SK-N-SH (cell line): Measurements from ENCODE around the gene PAPPA2. TPM values are rescaled to one million over a fixed set of nuclear protein-coding genes. Genes with fewer than 3 reads are reported as not detected.

Experiments used
- CTCF ChIA-PET: fragments of 300-600, 350-600 bp; formaldehyde crosslinking; extraction: SDS; loops from one replicate; lab custom pipeline; 2021; lab: Yijun Ruan, JAX
- POLR2A ChIA-PET: fragments of 350-600 bp; sonication (Branson Sonifier 250); formaldehyde crosslinking; extraction: SDS; loops from one replicate; lab custom pipeline; 2020; ENCODE audit warnings: antibody characterized with exemption, inconsistent platforms; lab: Yijun Ruan, JAX
- DNase-seq: peaks from one replicate; pipeline ENCODE4 v3.0.0; 2012
- H2AFZ ChIP-seq: fragments of 200-600 bp; sonication (generic); 2 replicates; pipeline ENCODE4 v1.8.1; 2016; ENCODE audit warnings: antibody characterized with exemption, mild to moderate bottlenecking, low read depth
- H3F3A ChIP-seq: fragments of 200-600 bp; sonication (generic); replicated peaks from 2 replicates; pipeline ENCODE3; 2016; ENCODE audit warnings: antibody characterized with exemption, mild to moderate bottlenecking; ENCODE audit not compliant: insufficient read depth
- H3K27ac ChIP-seq, 2 experiments: fragments of 200-500 bp in 1 of 2; fragments of 200-600 bp in 1 of 2; sonication (Bioruptor generic) in 1 of 2; sonication (generic), shearing (Covaris generic) in 1 of 2; 2 replicates each; pipeline versions ENCODE4 v1.5.1 to v1.6.1; 2014 to 2016; ENCODE audit warnings: low read depth in 2 of 2, inconsistent platforms in 1 of 2, low read length in 1 of 2, mild to moderate bottlenecking in 1 of 2, mixed read lengths in 1 of 2
- H3K27me3 ChIP-seq: fragments of 200-600 bp; sonication (generic), shearing (Covaris generic); 2 replicates; pipeline ENCODE4 v1.6.1; 2016; ENCODE audit warnings: mixed run types; ENCODE audit not compliant: insufficient read depth
- H3K36me3 ChIP-seq, 2 experiments: fragments of 200-500 bp in 1 of 2; fragments of 200-600 bp in 1 of 2; sonication (Bioruptor generic) in 1 of 2; sonication (generic) in 1 of 2; replicated peaks in 1 of 2; 2 replicates each; pipeline versions ENCODE3 to v1.5.1; 2014 to 2016; ENCODE audit warnings: low read length in 1 of 2, mild to moderate bottlenecking in 1 of 2; ENCODE audit not compliant: insufficient read depth in 2 of 2, control insufficient read depth in 1 of 2
- H3K4me1 ChIP-seq, 2 experiments: fragments of 200-500 bp in 1 of 2; fragments of 200-600 bp in 1 of 2; sonication (Bioruptor generic) in 1 of 2; sonication (generic), shearing (Covaris generic) in 1 of 2; 2 replicates each; pipeline versions ENCODE4 v1.5.1 to v1.6.1; 2014 to 2016; ENCODE audit warnings: low read depth in 1 of 2, low read length in 1 of 2, mixed run types in 1 of 2; ENCODE audit not compliant: insufficient read depth in 2 of 2, control insufficient read depth in 1 of 2
- H3K4me2 ChIP-seq: fragments of 200-600 bp; sonication (generic), shearing (Covaris generic); 2 replicates; pipeline ENCODE4 v1.6.1; 2017; ENCODE audit warnings: mixed run types
- H3K4me3 ChIP-seq, 2 experiments: fragments of 200-500 bp in 1 of 2; fragments of 200-600 bp in 1 of 2; sonication (Bioruptor generic) in 1 of 2; sonication (generic), shearing (Covaris generic) in 1 of 2; 2 replicates each; pipeline versions ENCODE4 v1.5.1 to v1.8.1; 2014 to 2016; ENCODE audit warnings: low read depth in 2 of 2, inconsistent platforms in 1 of 2, low read length in 1 of 2, mild to moderate bottlenecking in 1 of 2, mixed read lengths in 1 of 2, moderate library complexity in 1 of 2
- H3K79me2 ChIP-seq: fragments of 200-600 bp; sonication (generic); 2 replicates; pipeline ENCODE4 v1.8.1; 2017; ENCODE audit warnings: mild to moderate bottlenecking; ENCODE audit not compliant: insufficient read depth
- H3K9ac ChIP-seq: fragments of 200-600 bp; sonication (generic); 2 replicates; pipeline ENCODE4 v1.6.1; 2017; ENCODE audit warnings: mixed run types
- H3K9me2 ChIP-seq: fragments of 200-600 bp; sonication (generic); 2 replicates; pipeline ENCODE4 v1.6.1; 2017; ENCODE audit warnings: mixed run types
- H3K9me3 ChIP-seq: fragments of 200-600 bp; sonication (generic); 2 replicates; pipeline ENCODE4 v1.6.1; 2017; ENCODE audit warnings: mixed run types, mild to moderate bottlenecking, moderate library complexity
- H4K20me1 ChIP-seq: fragments of 200-600 bp; sonication (generic); 2 replicates; pipeline ENCODE4 v1.6.1; 2017; ENCODE audit warnings: mild to moderate bottlenecking, mixed run types; ENCODE audit not compliant: insufficient read depth
- ELF1 ChIP-seq: IDR thresholded peaks from 2 replicates; pipeline ENCODE4 v1.4.0; 2012
- EP300 ChIP-seq, 2 experiments: IDR thresholded peaks; 2 replicates each; pipeline versions ENCODE4 v1.4.0 to v1.6.1; 2012; ENCODE audit warnings: borderline replicate concordance in 1 of 2, low read depth in 1 of 2, low read length in 1 of 2
- FOXJ3 ChIP-seq: sonication (generic); formaldehyde crosslinking; IDR thresholded peaks from 2 replicates; pipeline ENCODE4 v1.5.1; 2020; ENCODE audit warnings: mild to moderate bottlenecking, missing genetic modification reagents
- GABPA ChIP-seq: IDR thresholded peaks from 2 replicates; pipeline ENCODE4 v1.4.0; 2012; ENCODE audit warnings: low read depth, mild to moderate bottlenecking
- GATA2 ChIP-seq: sonication (generic); formaldehyde crosslinking; IDR thresholded peaks from 2 replicates; pipeline ENCODE4 v1.5.0; 2020; ENCODE audit warnings: mild to moderate bottlenecking, missing genetic modification reagents
- JUND ChIP-seq: IDR thresholded peaks from 2 replicates; pipeline ENCODE4 v1.4.0; 2012
- MEF2A ChIP-seq: IDR thresholded peaks from 2 replicates; pipeline ENCODE4 v1.4.0; 2012; ENCODE audit warnings: low read depth, borderline replicate concordance
- MXI1 ChIP-seq: IDR thresholded peaks from 2 replicates; pipeline ENCODE4 v1.6.1; 2012; ENCODE audit warnings: mild to moderate bottlenecking, low read depth, low read length, improper control_type of control experiment
- NFIC ChIP-seq: IDR thresholded peaks from 2 replicates; pipeline ENCODE4 v1.4.0; 2012; ENCODE audit warnings: borderline replicate concordance
- RCOR1 ChIP-seq: fragments of 150-350 bp; IDR thresholded peaks from 2 replicates; pipeline ENCODE4 v1.6.1; 2017; ENCODE audit warnings: antibody characterized with exemption, low read length
- RXRA ChIP-seq: IDR thresholded peaks from 2 replicates; pipeline ENCODE4 v1.4.0; 2012; ENCODE audit warnings: low read depth, mild to moderate bottlenecking, borderline replicate concordance
- SMC3 ChIP-seq: IDR thresholded peaks from 2 replicates; pipeline ENCODE4 v1.6.1; 2012; ENCODE audit warnings: low read depth, low read length, improper control_type of control experiment
- TEAD4 ChIP-seq: IDR thresholded peaks from 2 replicates; pipeline ENCODE4 v1.4.0; 2012; ENCODE audit warnings: mild to moderate bottlenecking, borderline replicate concordance; ENCODE audit not compliant: insufficient read depth
- YY1 ChIP-seq: IDR thresholded peaks from 2 replicates; pipeline ENCODE4 v1.4.0; 2012; ENCODE audit warnings: low read depth, mild to moderate bottlenecking
- WGBS: methylation state at CpG from one replicate; pipeline ENCODE4 v1.1.6; 2017; ENCODE audit warnings: low lambda C conversion rate; 5-methylcytosine and 5-hydroxymethylcytosine counted together
- polyA plus RNA-seq, 3 experiments: library from polyadenylated mRNA; depleted of rRNA; stranded (reverse); fragments of >200 nt; gene quantifications; 2 replicates each; pipeline ENCODE4 v1.2.3, GENCODE V29; 2012
- TF ChIP-seq, protein P1 (sequence below): IDR thresholded peaks from 2 replicates; pipeline ENCODE4 v1.4.0; 2012; ENCODE audit warnings: low read depth, borderline replicate concordance
- TF ChIP-seq, protein P2 (sequence below): IDR thresholded peaks from 2 replicates; pipeline ENCODE4 v1.4.0; 2012; ENCODE audit warnings: low read depth, borderline replicate concordance
- TF ChIP-seq, protein P3 (sequence below): fragments of 150-350 bp; IDR thresholded peaks from 2 replicates; pipeline ENCODE4 v1.6.1; 2017; ENCODE audit warnings: antibody characterized with exemption, low read length, low read depth, borderline replicate concordance
- TF ChIP-seq, protein P4 (sequence below): IDR thresholded peaks from 2 replicates; pipeline ENCODE4 v1.6.1; 2012; ENCODE audit warnings: mild to moderate bottlenecking, low read depth, low read length, moderate library complexity

Gene PAPPA2
- polyA plus RNA-seq, 1 of the 3 experiments (the other 2 are of a cell fraction), result 0.02 TPM

DNA sequence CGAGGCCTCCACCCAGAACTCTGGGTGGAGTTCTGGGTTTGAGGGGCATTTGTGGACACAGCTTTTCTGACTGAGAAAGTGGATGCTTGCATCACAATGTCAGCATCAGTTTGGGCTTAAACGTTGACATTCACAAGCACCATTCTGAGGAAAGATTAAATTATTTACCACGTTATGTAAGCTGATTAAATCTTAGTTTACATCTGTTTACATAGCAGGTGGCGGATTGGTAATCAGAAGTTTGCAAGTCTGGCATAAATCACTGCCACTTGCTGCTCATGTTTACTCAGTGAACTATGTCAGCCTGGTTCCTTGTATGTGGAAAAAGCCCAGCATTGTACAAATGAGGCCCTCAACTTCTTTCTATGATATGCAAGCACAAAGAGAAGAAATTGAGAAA lies 310.1 kb downstream of the PAPPA2 start (continued):
- TF ChIP-seq EP300 (IDR thresholded peaks at IDR 0.05; ENCODE audit: borderline replicate concordance in 1 of 2, low read depth in 1 of 2, low read length in 1 of 2) (peak in 1 of 2 experiments; percentile 93; a peak in 2 of 4 replicates), GATA2 (CRISPR knock-in tag) (peak; percentile 89), YY1 (no peak), NFIC (no peak), RCOR1 (peak; percentile 86)

DNA sequence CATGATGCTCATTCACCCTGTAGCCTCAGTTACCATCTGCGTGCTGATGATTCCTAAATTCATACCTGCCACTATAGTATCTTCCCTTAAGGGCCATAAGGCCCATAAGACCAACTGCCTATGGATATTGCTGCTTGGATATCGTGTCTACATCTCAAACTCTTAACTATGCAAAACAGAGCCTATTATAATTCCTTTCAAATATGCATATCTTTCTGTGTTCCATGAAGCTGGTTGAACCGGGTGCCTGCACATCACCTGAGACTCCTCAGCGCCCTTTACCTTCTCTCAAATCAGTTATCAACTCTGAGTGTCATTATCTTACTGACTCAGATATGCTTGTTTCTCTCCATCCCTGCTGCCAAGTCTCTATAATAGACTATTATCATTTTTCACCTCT lies 311.2 kb downstream of the PAPPA2 start:
- 23% methylated on average over 4 of the region's 4 CpGs for WGBS
- Histone ChIP-seq H3K27me3 (no peaks in the 10 kb centered on the region), H2AFZ (no peak overlapping the region), H3K27ac (no peak overlapping the region), H3K4me1 (peaks cover 0 to 22% of the 10 kb centered on the region in 2 experiments; a peak in 2 of 4 replicates), H3K9me2 (no peaks in the 10 kb centered on the region), H3K9me3 (no peaks in the 10 kb centered on the region), H3K36me3 (no peaks in the 10 kb centered on the region), H4K20me1 (no peaks in the 10 kb centered on the region), H3K9ac (no peak overlapping the region), H3K4me2 (no peak overlapping the region), H3K4me3 (no peak overlapping the region), H3F3A (no peaks in the 10 kb centered on the region), H3K79me2 (no peaks in the 10 kb centered on the region)
- CTCF ChIA-PET, result interaction anchor here (1.7 to 1.9 kb wide), 2 partner anchors 17 to 83 kb away, joined by 6 to 8 read pairs; no protein-coding TSS in a partner anchor
- TF ChIP-seq MEF2A (no peak), TEAD4 (no peak), FOXJ3 (CRISPR knock-in tag) (no peak), ELF1 (no peak), RXRA (no peak), MXI1 (no peak), YY1 (no peak)
- TF ChIP-seq, protein P1, sequence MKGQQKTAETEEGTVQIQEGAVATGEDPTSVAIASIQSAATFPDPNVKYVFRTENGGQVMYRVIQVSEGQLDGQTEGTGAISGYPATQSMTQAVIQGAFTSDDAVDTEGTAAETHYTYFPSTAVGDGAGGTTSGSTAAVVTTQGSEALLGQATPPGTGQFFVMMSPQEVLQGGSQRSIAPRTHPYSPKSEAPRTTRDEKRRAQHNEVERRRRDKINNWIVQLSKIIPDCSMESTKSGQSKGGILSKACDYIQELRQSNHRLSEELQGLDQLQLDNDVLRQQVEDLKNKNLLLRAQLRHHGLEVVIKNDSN, result no peak
- TF ChIP-seq, protein P2, sequence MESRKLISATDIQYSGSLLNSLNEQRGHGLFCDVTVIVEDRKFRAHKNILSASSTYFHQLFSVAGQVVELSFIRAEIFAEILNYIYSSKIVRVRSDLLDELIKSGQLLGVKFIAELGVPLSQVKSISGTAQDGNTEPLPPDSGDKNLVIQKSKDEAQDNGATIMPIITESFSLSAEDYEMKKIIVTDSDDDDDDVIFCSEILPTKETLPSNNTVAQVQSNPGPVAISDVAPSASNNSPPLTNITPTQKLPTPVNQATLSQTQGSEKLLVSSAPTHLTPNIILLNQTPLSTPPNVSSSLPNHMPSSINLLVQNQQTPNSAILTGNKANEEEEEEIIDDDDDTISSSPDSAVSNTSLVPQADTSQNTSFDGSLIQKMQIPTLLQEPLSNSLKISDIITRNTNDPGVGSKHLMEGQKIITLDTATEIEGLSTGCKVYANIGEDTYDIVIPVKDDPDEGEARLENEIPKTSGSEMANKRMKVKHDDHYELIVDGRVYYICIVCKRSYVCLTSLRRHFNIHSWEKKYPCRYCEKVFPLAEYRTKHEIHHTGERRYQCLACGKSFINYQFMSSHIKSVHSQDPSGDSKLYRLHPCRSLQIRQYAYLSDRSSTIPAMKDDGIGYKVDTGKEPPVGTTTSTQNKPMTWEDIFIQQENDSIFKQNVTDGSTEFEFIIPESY, result no peak
- DNase-seq, result no peak
- POLR2A ChIA-PET, result no interaction called here

DNA sequence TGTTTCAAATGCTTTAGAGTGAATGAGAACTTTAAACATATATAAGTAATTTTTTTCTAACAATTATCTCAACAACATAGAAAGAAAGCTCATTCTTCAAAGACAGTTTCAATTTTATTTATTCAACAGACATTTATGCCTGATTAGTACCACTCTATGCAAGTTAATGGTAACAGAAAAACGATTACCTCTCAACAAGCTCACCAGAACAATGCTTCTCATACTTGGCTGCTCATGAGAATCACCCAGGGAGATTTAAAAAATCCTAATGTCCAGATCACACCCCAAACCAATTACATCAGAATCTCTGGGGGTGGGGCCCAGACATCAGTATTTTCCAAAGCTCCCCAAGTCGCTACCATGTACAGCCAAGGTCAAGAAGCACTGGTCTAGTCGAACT lies 312.4 kb downstream of the PAPPA2 start:
- H3K4me2 ChIP-seq, result no peak overlapping the region
- no peaks in the 10 kb centered on the region for H3K9me3 ChIP-seq
- H3K4me3 ChIP-seq, result no peak overlapping the region
- ChIA-PET CTCF (interaction anchor here (1.5 to 1.7 kb wide), 2 partner anchors 16 to 84 kb away, joined by 3 to 6 read pairs; no protein-coding TSS in a partner anchor), POLR2A (no interaction called here)
- no peak overlapping the region for H3K9ac ChIP-seq
- TF ChIP-seq, protein P3, sequence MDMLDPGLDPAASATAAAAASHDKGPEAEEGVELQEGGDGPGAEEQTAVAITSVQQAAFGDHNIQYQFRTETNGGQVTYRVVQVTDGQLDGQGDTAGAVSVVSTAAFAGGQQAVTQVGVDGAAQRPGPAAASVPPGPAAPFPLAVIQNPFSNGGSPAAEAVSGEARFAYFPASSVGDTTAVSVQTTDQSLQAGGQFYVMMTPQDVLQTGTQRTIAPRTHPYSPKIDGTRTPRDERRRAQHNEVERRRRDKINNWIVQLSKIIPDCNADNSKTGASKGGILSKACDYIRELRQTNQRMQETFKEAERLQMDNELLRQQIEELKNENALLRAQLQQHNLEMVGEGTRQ, result no peak
- TF ChIP-seq, protein P4, sequence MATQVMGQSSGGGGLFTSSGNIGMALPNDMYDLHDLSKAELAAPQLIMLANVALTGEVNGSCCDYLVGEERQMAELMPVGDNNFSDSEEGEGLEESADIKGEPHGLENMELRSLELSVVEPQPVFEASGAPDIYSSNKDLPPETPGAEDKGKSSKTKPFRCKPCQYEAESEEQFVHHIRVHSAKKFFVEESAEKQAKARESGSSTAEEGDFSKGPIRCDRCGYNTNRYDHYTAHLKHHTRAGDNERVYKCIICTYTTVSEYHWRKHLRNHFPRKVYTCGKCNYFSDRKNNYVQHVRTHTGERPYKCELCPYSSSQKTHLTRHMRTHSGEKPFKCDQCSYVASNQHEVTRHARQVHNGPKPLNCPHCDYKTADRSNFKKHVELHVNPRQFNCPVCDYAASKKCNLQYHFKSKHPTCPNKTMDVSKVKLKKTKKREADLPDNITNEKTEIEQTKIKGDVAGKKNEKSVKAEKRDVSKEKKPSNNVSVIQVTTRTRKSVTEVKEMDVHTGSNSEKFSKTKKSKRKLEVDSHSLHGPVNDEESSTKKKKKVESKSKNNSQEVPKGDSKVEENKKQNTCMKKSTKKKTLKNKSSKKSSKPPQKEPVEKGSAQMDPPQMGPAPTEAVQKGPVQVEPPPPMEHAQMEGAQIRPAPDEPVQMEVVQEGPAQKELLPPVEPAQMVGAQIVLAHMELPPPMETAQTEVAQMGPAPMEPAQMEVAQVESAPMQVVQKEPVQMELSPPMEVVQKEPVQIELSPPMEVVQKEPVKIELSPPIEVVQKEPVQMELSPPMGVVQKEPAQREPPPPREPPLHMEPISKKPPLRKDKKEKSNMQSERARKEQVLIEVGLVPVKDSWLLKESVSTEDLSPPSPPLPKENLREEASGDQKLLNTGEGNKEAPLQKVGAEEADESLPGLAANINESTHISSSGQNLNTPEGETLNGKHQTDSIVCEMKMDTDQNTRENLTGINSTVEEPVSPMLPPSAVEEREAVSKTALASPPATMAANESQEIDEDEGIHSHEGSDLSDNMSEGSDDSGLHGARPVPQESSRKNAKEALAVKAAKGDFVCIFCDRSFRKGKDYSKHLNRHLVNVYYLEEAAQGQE, result no peak
- TF ChIP-seq TEAD4, result no peak
- TF ChIP-seq SMC3, result no peak
- TF ChIP-seq YY1, result no peak
- no peak for TF ChIP-seq RXRA
- TF ChIP-seq JUND, result no peak
- no peak for TF ChIP-seq RCOR1
- TF ChIP-seq GABPA, result no peak
- TF ChIP-seq ELF1, result no peak
- 18% methylated on average over 3 of the region's 3 CpGs for WGBS
- peaks cover 0 to 19% of the 10 kb centered on the region in 2 experiments; a peak in 2 of 4 replicates for H3K4me1 ChIP-seq
- no peaks in the 10 kb centered on the region for H3K36me3 ChIP-seq
- H2AFZ ChIP-seq, result no peak overlapping the region
- DNase-seq, result no peak
- H3K9me2 ChIP-seq, result no peaks in the 10 kb centered on the region
- H4K20me1 ChIP-seq, result no peaks in the 10 kb centered on the region
- no peaks in the 10 kb centered on the region for H3K79me2 ChIP-seq
- H3F3A ChIP-seq, result no peaks in the 10 kb centered on the region
- H3K27me3 ChIP-seq, result no peaks in the 10 kb centered on the region
- H3K27ac ChIP-seq, result no peak overlapping the region
